PC-9 (cell line): ENCODE data around the gene GALNT14. TPM values are rescaled to one million over a fixed set of nuclear protein-coding genes. Genes with fewer than 3 reads are reported as not detected.

ENCODE experiments used
- BruUV-seq: library from RNA; stranded (reverse); fragments of 400-500 nt; replicated peaks from 2 replicates; lab custom pipeline; 2021; lab: Mats Ljungman, UMichigan
- CTCF ChIA-PET: fragments of 300-600 bp; sonication (Branson Sonifier 250); formaldehyde crosslinking; loops from one replicate; lab custom pipeline; 2022; ENCODE audit warnings: antibody characterized with exemption; lab: Charles Lee
- POLR2A ChIA-PET: fragments of 300-600 bp; sonication (Branson Sonifier 250); formaldehyde crosslinking; loops from one replicate; lab custom pipeline; 2022; ENCODE audit warnings: antibody characterized with exemption; ENCODE audit not compliant: unreplicated experiment; lab: Charles Lee
- DNase-seq, 2 experiments: peaks; one replicate each; pipeline versions ENCODE4 v3.0.0 to v3.0.0-alpha.2; 2015 to 2022; ENCODE audit warnings: mixed read lengths in 1 of 2
- H2AFZ ChIP-seq: fragments of 200-600 bp; sonication (generic); 2 replicates; pipeline ENCODE4 v1.8.1; 2017; ENCODE audit warnings: antibody characterized with exemption
- H3F3A ChIP-seq: fragments of 200-600 bp; sonication (generic); 2 replicates; pipeline ENCODE4 v1.8.1; 2017; ENCODE audit warnings: antibody characterized with exemption, mild to moderate bottlenecking, low read depth; ENCODE audit not compliant: insufficient read depth
- H3K27ac ChIP-seq: fragments of 200-600 bp; sonication (generic); 2 replicates; pipeline ENCODE4 v1.6.1; 2016; ENCODE audit warnings: mixed run types
- H3K27me3 ChIP-seq: fragments of 200-600 bp; sonication (generic); 2 replicates; pipeline ENCODE4 v1.6.1; 2016; ENCODE audit warnings: low read depth, mixed run types; ENCODE audit not compliant: insufficient read depth
- H3K36me3 ChIP-seq: fragments of 200-600 bp; sonication (generic); 2 replicates; pipeline ENCODE4 v1.6.1; 2016; ENCODE audit warnings: low read depth, mixed run types
- H3K4me1 ChIP-seq: fragments of 200-600 bp; sonication (generic); replicated peaks from 2 replicates; pipeline ENCODE4 v1.6.1; 2016; ENCODE audit warnings: mixed run types; ENCODE audit not compliant: insufficient read depth
- H3K4me2 ChIP-seq: fragments of 200-600 bp; sonication (generic); 2 replicates; pipeline ENCODE4 v1.6.1; 2017; ENCODE audit warnings: mixed run types
- H3K4me3 ChIP-seq: fragments of 200-600 bp; sonication (generic); 2 replicates; pipeline ENCODE4 v1.6.1; 2016; ENCODE audit warnings: mixed run types
- H3K79me2 ChIP-seq: fragments of 200-600 bp; sonication (generic); 2 replicates; pipeline ENCODE4 v1.6.1; 2017; ENCODE audit warnings: low read depth, mixed run types
- H3K9me2 ChIP-seq: fragments of 200-600 bp; sonication (generic); 2 replicates; pipeline ENCODE4 v1.8.1; 2017; ENCODE audit warnings: mild to moderate bottlenecking; ENCODE audit not compliant: insufficient read depth
- H3K9me3 ChIP-seq: fragments of 200-600 bp; sonication (generic); 2 replicates; pipeline ENCODE4 v1.8.1; 2016; ENCODE audit warnings: low read depth; ENCODE audit not compliant: insufficient read depth
- H4K20me1 ChIP-seq: fragments of 200-600 bp; sonication (generic); 2 replicates; pipeline ENCODE4 v1.8.1; 2017; ENCODE audit not compliant: insufficient read depth
- EZH2 ChIP-seq: fragments of 200-600 bp; sonication (generic); IDR thresholded peaks from 2 replicates; pipeline ENCODE4 v1.8.0; 2017; ENCODE audit warnings: antibody characterized with exemption, low read depth
- intact Hi-C: fragments of 100-400 bp; cut with micrococcal nuclease; formaldehyde crosslinking; loops from one replicate; pipeline ENCODE4 v1.10.0; 2022; ENCODE audit not compliant: unreplicated experiment
- total RNA-seq: library from RNA; stranded (reverse); gene quantifications from 2 replicates; pipeline ENCODE4 v1.2.3, GENCODE V29; 2021
- TF ChIP-seq, protein P1 (sequence below): fragments of 200-600 bp; sonication (generic); conservative IDR thresholded peaks from 2 replicates; pipeline ENCODE4 v1.6.1; 2017; ENCODE audit warnings: mixed run types, antibody characterized with exemption, mild to moderate bottlenecking, moderate library complexity

The GALNT14 gene
- total RNA-seq, 1 experiment from 2014 or later: 3.1 TPM

DNA sequence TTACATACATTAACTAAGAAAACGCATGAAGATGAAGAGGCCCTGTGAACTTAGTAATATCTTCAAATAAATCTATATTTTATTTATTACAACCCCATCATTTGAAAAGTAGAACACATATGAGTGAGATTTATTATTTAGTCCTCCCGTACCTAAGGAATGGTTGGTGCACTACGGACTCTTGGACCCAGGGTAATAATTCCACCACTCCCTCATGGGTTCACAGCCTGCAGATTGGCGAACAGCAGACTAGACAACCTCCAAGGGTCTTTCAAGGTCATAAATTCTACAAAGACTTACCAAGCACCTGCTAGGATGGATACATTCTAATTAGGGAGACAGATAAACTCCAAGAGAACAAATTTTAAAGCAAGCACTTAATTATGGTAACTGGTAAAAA, 51.6 kb downstream of the GALNT14 start:
- peaks cover 55% of the 10 kb centered on the region for H3K79me2 ChIP-seq
- no peaks in the 10 kb centered on the region for H3K9me3 ChIP-seq
- intact Hi-C loops: no loop called here
- H4K20me1 ChIP-seq: peaks cover 6% of the 10 kb centered on the region
- no TSS peak for BruUV-seq
- H3K27me3 ChIP-seq: no peaks in the 10 kb centered on the region
- peaks cover 11% of the 10 kb centered on the region; the same call in 1 of the 2 replicates for H3F3A ChIP-seq
- no peak overlapping the region for H3K4me3 ChIP-seq
- CTCF ChIA-PET: no interaction called here
- no peaks in the 10 kb centered on the region for H3K9me2 ChIP-seq
- peaks cover 23% of the 10 kb centered on the region for H3K4me1 ChIP-seq
- H3K4me2 ChIP-seq: no peak overlapping the region
- TF ChIP-seq, protein P1, sequence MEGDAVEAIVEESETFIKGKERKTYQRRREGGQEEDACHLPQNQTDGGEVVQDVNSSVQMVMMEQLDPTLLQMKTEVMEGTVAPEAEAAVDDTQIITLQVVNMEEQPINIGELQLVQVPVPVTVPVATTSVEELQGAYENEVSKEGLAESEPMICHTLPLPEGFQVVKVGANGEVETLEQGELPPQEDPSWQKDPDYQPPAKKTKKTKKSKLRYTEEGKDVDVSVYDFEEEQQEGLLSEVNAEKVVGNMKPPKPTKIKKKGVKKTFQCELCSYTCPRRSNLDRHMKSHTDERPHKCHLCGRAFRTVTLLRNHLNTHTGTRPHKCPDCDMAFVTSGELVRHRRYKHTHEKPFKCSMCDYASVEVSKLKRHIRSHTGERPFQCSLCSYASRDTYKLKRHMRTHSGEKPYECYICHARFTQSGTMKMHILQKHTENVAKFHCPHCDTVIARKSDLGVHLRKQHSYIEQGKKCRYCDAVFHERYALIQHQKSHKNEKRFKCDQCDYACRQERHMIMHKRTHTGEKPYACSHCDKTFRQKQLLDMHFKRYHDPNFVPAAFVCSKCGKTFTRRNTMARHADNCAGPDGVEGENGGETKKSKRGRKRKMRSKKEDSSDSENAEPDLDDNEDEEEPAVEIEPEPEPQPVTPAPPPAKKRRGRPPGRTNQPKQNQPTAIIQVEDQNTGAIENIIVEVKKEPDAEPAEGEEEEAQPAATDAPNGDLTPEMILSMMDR: no peak
- no peak for TF ChIP-seq EZH2
- no peaks in the 10 kb centered on the region for H3K36me3 ChIP-seq
- H2AFZ ChIP-seq: no peak overlapping the region
- DNase-seq: no peak
- POLR2A ChIA-PET: no interaction called here
- H3K27ac ChIP-seq: no peak overlapping the region

GRCh38 chr2:31083234-31083993, 54.8 kb downstream of the GALNT14 start:
- DNase-seq: no peak
- Histone ChIP-seq H4K20me1 (peaks cover 15% of the 10 kb centered on the region), H3K4me2 (no peak overlapping the region), H3K36me3 (no peaks in the 10 kb centered on the region), H3K79me2 (peaks cover 63% of the 10 kb centered on the region), H3F3A (peaks cover 11% of the 10 kb centered on the region; the same call in 1 of the 2 replicates), H3K9me3 (no peaks in the 10 kb centered on the region), H3K4me3 (no peak overlapping the region), H3K27ac (no peak overlapping the region), H3K4me1 (peaks cover 30% of the 10 kb centered on the region), H2AFZ (no peak overlapping the region), H3K27me3 (no peaks in the 10 kb centered on the region), H3K9me2 (no peaks in the 10 kb centered on the region)
- no TSS peak for BruUV-seq
- ChIA-PET CTCF (no interaction called here), POLR2A (no interaction called here)
- no peak for TF ChIP-seq EZH2
- TF ChIP-seq, protein P1: no peak
- intact Hi-C loops: no loop called here

- no peak for DNase-seq
- Histone ChIP-seq H3K4me1 (peaks cover 30% of the 10 kb centered on the region), H2AFZ (no peak overlapping the region), H4K20me1 (peaks cover 15% of the 10 kb centered on the region), H3K4me3 (no peak overlapping the region), H3K27ac (peak overlapping the region; percentile 7; the same call in 1 of the 2 replicates), H3K27me3 (no peaks in the 10 kb centered on the region), H3K79me2 (peaks cover 67% of the 10 kb centered on the region), H3K9me2 (no peaks in the 10 kb centered on the region), H3K36me3 (no peaks in the 10 kb centered on the region), H3K4me2 (peak overlapping the region; percentile 35), H3F3A (peaks cover 11% of the 10 kb centered on the region; the same call in 1 of the 2 replicates), H3K9me3 (no peaks in the 10 kb centered on the region)
- TF ChIP-seq, protein P1: no peak
- POLR2A ChIA-PET: no interaction called here
- CTCF ChIA-PET: no interaction called here
- intact Hi-C loops: no loop called here
- no TSS peak for BruUV-seq
Observed at GRCh38 chr2:31082002-31082401, 56.2 kb downstream of the GALNT14 start.
